ENCODE data around the gene YBX2. TPM values are rescaled to one million over a fixed set of nuclear protein-coding genes. Genes with fewer than 3 reads are reported as not detected.

The YBX2 gene
- total and polyA plus RNA-seq, 2 experiments from 2014 or later, result 0.22 TPM; not detected in 1

GRCh38 chr17:7304179-7304578 lies 9.7 kb upstream of the YBX2 start:
- 83 to 84% methylated on average over 7 of the region's 7 CpGs for WGBS, 2 experiments (ENCODE audit: low coverage in 1 of 2, low lambda C conversion rate in 2 of 2, missing lambda C conversion rate in 2 of 2)
- TF ChIP-seq EZH2phosphoT487 (IDR thresholded peaks at IDR 0.05; ENCODE audit: insufficient read depth, low read depth) (no peak), EZH2 (IDR thresholded peaks at IDR 0.05; ENCODE audit: insufficient read depth, poor library complexity, severe bottlenecking) (no peak)

GRCh38 chr17:7296189-7296861 lies 1.9 kb upstream of the YBX2 start:
- no peaks in the 10 kb centered on the region for H3K9me2 ChIP-seq (ENCODE audit: insufficient read depth)
- peak overlapping the region; percentile 44 for H3K4me2 ChIP-seq (ENCODE audit: unreplicated experiment)
- in situ Hi-C loops (cut with MboI), result no loop called here

More at GRCh38 chr17:7304179-7304578, 9.7 kb upstream of the YBX2 start:
- no peak overlapping the region for H2AFZ ChIP-seq
- no peaks in the 10 kb centered on the region; the same call in 1 of the 2 replicates for H3K27me3 ChIP-seq (replicated peaks; ENCODE audit: insufficient read depth)
- in situ Hi-C loops (cut with MboI), result no loop called here
- no peak overlapping the region for H3K27ac ChIP-seq
- H3K9ac ChIP-seq, result no peak overlapping the region
- no peak for DNase-seq
- no peaks in the 10 kb centered on the region for H3K9me3 ChIP-seq (ENCODE audit: low read depth)
- peaks cover 2% of the 10 kb centered on the region for H4K20me1 ChIP-seq (ENCODE audit: insufficient read depth)
- H3K9me2 ChIP-seq (ENCODE audit: insufficient read depth), result no peaks in the 10 kb centered on the region
- H3F3A ChIP-seq (ENCODE audit: insufficient read depth), result peaks cover 14% of the 10 kb centered on the region
- 0 out of 2 replicates have a peak, but pooled peaks cover under 1% of the 10 kb centered on the region for H3K36me3 ChIP-seq (ENCODE audit: low read depth)
- no peak overlapping the region for H3K4me3 ChIP-seq
- peaks cover 18% of the 10 kb centered on the region for H3K79me2 ChIP-seq (ENCODE audit: insufficient read depth)
- H3K4me2 ChIP-seq (ENCODE audit: unreplicated experiment), result no peak overlapping the region
- peaks cover 1% of the 10 kb centered on the region for H3K4me1 ChIP-seq (ENCODE audit: insufficient read depth)

GRCh38 chr17:7295230-7296180 lies 1.1 kb upstream of the YBX2 start:
- Histone ChIP-seq H3K4me1 (ENCODE audit: insufficient read depth) (no peaks in the 10 kb centered on the region), H3K27me3 (replicated peaks; ENCODE audit: insufficient read depth) (peaks cover 21% of the 10 kb centered on the region), H3K79me2 (ENCODE audit: insufficient read depth) (no peaks in the 10 kb centered on the region), H3K9ac (peak overlapping the region; percentile 53), H3K4me3 (peak overlapping the region; percentile 44), H4K20me1 (ENCODE audit: insufficient read depth) (no peaks in the 10 kb centered on the region), H2AFZ (peak overlapping the region; percentile 77), H3K27ac (no peak overlapping the region), H3K4me2 (ENCODE audit: unreplicated experiment) (peak overlapping the region; percentile 44), H3K9me2 (ENCODE audit: insufficient read depth) (no peaks in the 10 kb centered on the region), H3K9me3 (ENCODE audit: low read depth) (no peaks in the 10 kb centered on the region), H3F3A (ENCODE audit: insufficient read depth) (peaks cover 5% of the 10 kb centered on the region; the same call in 1 of the 2 replicates), H3K36me3 (ENCODE audit: low read depth) (no peaks in the 10 kb centered on the region)
- in situ Hi-C loops (cut with MboI), result no loop called here
- WGBS, 2 experiments (ENCODE audit: low coverage in 1 of 2, low lambda C conversion rate in 2 of 2, missing lambda C conversion rate in 2 of 2), result 78 to 79% methylated on average over 42 of the region's 42 CpGs
- TF ChIP-seq EZH2phosphoT487 (IDR thresholded peaks at IDR 0.05; ENCODE audit: insufficient read depth, low read depth), result no peak
- DNase-seq, result no peak

More at GRCh38 chr17:7296189-7296861, 1.9 kb upstream of the YBX2 start:
- no peaks in the 10 kb centered on the region for H3K79me2 ChIP-seq (ENCODE audit: insufficient read depth)
- peak overlapping the region; percentile 44 for H3K4me3 ChIP-seq
- H3K36me3 ChIP-seq (ENCODE audit: low read depth), result no peaks in the 10 kb centered on the region
- no peaks in the 10 kb centered on the region for H3K4me1 ChIP-seq (ENCODE audit: insufficient read depth)
- TF ChIP-seq EZH2 (IDR thresholded peaks at IDR 0.05; ENCODE audit: insufficient read depth, poor library complexity, severe bottlenecking) (no peak), EZH2phosphoT487 (IDR thresholded peaks at IDR 0.05; ENCODE audit: insufficient read depth, low read depth) (no peak)
- WGBS, 2 experiments (ENCODE audit: low coverage in 1 of 2, low lambda C conversion rate in 2 of 2, missing lambda C conversion rate in 2 of 2), result 5 to 6% methylated on average over 46 to 51 of the region's 51 CpGs
- H3K27ac ChIP-seq, result no peak overlapping the region
- H3K9me3 ChIP-seq (ENCODE audit: low read depth), result no peaks in the 10 kb centered on the region
- peak overlapping the region; percentile 53 for H3K9ac ChIP-seq
- DNase-seq, result peak; percentile 95
- peaks cover 5% of the 10 kb centered on the region; the same call in 1 of the 2 replicates for H3F3A ChIP-seq (ENCODE audit: insufficient read depth)
- peaks cover 17% of the 10 kb centered on the region for H3K27me3 ChIP-seq (replicated peaks; ENCODE audit: insufficient read depth)
- H4K20me1 ChIP-seq (ENCODE audit: insufficient read depth), result no peaks in the 10 kb centered on the region
- H2AFZ ChIP-seq, result peak overlapping the region; percentile 77

GRCh38 chr17:7293816-7294613 lies 424 bp downstream of the YBX2 start:
- no peaks in the 10 kb centered on the region for H3K36me3 ChIP-seq (ENCODE audit: low read depth)
- 5 to 9% methylated on average over 19 to 63 of the region's 75 CpGs for WGBS, 2 experiments (ENCODE audit: low coverage in 1 of 2, low lambda C conversion rate in 2 of 2, missing lambda C conversion rate in 2 of 2)
- H3K4me3 ChIP-seq, result peak overlapping the region; percentile 28
- H3K4me2 ChIP-seq (ENCODE audit: unreplicated experiment), result peak overlapping the region; percentile 18
- peaks cover 21% of the 10 kb centered on the region for H3K27me3 ChIP-seq (replicated peaks; ENCODE audit: insufficient read depth)
- H3K79me2 ChIP-seq (ENCODE audit: insufficient read depth), result no peaks in the 10 kb centered on the region
- H3K9me3 ChIP-seq (ENCODE audit: low read depth), result no peaks in the 10 kb centered on the region
- DNase-seq, result no peak
- TF ChIP-seq EZH2 (IDR thresholded peaks at IDR 0.05; ENCODE audit: insufficient read depth, poor library complexity, severe bottlenecking) (peak; percentile 64), EZH2phosphoT487 (IDR thresholded peaks at IDR 0.05; ENCODE audit: insufficient read depth, low read depth) (no peak)
- no peaks in the 10 kb centered on the region for H3K9me2 ChIP-seq (ENCODE audit: insufficient read depth)
- no peaks in the 10 kb centered on the region for H4K20me1 ChIP-seq (ENCODE audit: insufficient read depth)
- in situ Hi-C loops (cut with MboI), result no loop called here
- no peak overlapping the region for H3K9ac ChIP-seq
- H3K4me1 ChIP-seq (ENCODE audit: insufficient read depth), result no peaks in the 10 kb centered on the region
- H3F3A ChIP-seq (ENCODE audit: insufficient read depth), result peaks cover 5% of the 10 kb centered on the region; the same call in 1 of the 2 replicates
- H2AFZ ChIP-seq, result no peak overlapping the region
- no peak overlapping the region for H3K27ac ChIP-seq
